IPS-18a (cell line): ENCODE results near the gene MRPL39.

ENCODE experiments used
- H3K27ac ChIP-seq: one replicate; pipeline ENCODE4 v1.5.1; 2013; ENCODE audit warnings: low read length
- H3K27me3 ChIP-seq: one replicate; pipeline ENCODE4 v1.6.1; 2013; ENCODE audit warnings: mild to moderate bottlenecking, low read length; ENCODE audit not compliant: control insufficient read depth, insufficient read depth
- H3K36me3 ChIP-seq: one replicate; pipeline ENCODE4 v1.6.1; 2013; ENCODE audit warnings: low read depth, low read length; ENCODE audit not compliant: control insufficient read depth
- H3K4me1 ChIP-seq: one replicate; pipeline ENCODE4 v1.6.1; 2013; ENCODE audit warnings: low read depth, low read length; ENCODE audit not compliant: control insufficient read depth
- H3K4me3 ChIP-seq: one replicate; pipeline ENCODE4 v1.5.1; 2013; ENCODE audit warnings: low read length
- H3K9ac ChIP-seq: one replicate; pipeline ENCODE4 v1.6.1; 2013; ENCODE audit warnings: mild to moderate bottlenecking, low read length, moderate library complexity
- H3K9me3 ChIP-seq: one replicate; pipeline ENCODE4 v1.6.1; 2013; ENCODE audit warnings: low read depth, low read length; ENCODE audit not compliant: control insufficient read depth

Gene MRPL39

DNA sequence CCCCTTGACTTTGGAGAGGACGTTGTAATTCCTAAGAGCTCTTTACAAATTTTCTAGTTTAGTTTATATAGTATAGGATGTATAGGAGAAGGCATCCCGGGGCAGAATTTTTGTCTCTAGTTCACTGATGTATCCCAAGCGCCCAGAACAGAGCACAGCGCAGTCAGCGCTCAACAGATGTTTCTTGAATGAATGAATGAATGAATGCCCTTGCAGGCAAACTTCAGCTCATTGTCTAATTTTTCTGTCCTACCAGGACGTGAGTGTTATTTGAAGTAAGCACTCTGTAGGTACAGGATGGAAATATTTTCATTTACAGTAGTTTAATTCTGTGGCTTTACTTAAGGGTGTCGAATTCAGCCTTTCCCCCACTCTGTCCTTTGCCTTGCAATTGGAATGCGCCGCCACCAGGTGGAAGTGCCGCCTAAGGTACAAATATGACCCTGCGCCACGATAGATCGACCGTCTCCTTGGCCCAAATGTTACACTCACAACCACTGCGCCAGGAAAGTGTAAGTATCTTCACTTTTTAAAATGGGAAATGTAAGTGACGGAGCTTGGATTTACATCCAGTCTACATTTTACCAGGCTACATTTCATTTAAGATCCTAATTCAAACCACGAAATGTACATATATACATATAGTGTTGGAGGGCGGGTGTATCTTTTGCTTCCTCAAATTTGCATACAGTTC, 910 bp upstream of the MRPL39 start:
- Histone ChIP-seq H3K4me1 (peaks cover 3% of the 10 kb centered on the region), H3K27me3 (no peaks in the 10 kb centered on the region), H3K9ac (peak overlapping the region; percentile 20), H3K27ac (no peak overlapping the region), H3K4me3 (peak overlapping the region; percentile 88), H3K9me3 (no peaks in the 10 kb centered on the region), H3K36me3 (peaks cover 18% of the 10 kb centered on the region)

DNA sequence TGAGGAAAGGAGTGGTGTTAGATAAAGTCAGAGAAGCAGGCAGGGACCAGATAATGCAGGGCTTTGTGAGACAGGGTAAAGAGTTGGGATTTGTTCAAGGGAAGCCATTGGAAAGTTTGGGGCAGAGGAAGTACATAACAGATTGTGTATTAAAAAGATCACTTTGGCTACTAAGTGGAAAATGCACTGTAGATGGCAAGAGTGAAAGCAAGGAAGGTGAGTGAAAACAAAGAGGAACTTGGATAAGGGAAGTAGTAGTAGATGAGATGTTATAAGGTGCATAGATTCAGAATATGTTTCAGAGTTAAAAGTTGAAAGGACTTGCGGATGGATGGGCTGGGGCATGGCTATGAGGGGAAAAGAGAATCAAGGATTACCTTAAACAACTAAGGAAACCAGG, 17.4 kb downstream of the MRPL39 start:
- no peak overlapping the region for H3K4me3 ChIP-seq
- H3K27me3 ChIP-seq = no peaks in the 10 kb centered on the region
- no peaks in the 10 kb centered on the region for H3K4me1 ChIP-seq
- H3K9me3 ChIP-seq = no peaks in the 10 kb centered on the region
- H3K9ac ChIP-seq = no peak overlapping the region
- H3K36me3 ChIP-seq = peaks cover 65% of the 10 kb centered on the region
- no peak overlapping the region for H3K27ac ChIP-seq

GRCh38 chr21:25586791-25587190, 20.5 kb downstream of the MRPL39 start:
- H3K27ac ChIP-seq = no peak overlapping the region
- H3K4me1 ChIP-seq = no peaks in the 10 kb centered on the region
- no peaks in the 10 kb centered on the region for H3K9me3 ChIP-seq
- H3K9ac ChIP-seq = no peak overlapping the region
- peaks cover 37% of the 10 kb centered on the region for H3K36me3 ChIP-seq
- no peak overlapping the region for H3K4me3 ChIP-seq
- no peaks in the 10 kb centered on the region for H3K27me3 ChIP-seq

GRCh38 chr21:25586326-25586725, 21.0 kb downstream of the MRPL39 start:
- Histone ChIP-seq H3K36me3 (peaks cover 34% of the 10 kb centered on the region), H3K4me3 (no peak overlapping the region), H3K27ac (no peak overlapping the region), H3K9me3 (no peaks in the 10 kb centered on the region), H3K4me1 (no peaks in the 10 kb centered on the region), H3K27me3 (no peaks in the 10 kb centered on the region), H3K9ac (no peak overlapping the region)

DNA sequence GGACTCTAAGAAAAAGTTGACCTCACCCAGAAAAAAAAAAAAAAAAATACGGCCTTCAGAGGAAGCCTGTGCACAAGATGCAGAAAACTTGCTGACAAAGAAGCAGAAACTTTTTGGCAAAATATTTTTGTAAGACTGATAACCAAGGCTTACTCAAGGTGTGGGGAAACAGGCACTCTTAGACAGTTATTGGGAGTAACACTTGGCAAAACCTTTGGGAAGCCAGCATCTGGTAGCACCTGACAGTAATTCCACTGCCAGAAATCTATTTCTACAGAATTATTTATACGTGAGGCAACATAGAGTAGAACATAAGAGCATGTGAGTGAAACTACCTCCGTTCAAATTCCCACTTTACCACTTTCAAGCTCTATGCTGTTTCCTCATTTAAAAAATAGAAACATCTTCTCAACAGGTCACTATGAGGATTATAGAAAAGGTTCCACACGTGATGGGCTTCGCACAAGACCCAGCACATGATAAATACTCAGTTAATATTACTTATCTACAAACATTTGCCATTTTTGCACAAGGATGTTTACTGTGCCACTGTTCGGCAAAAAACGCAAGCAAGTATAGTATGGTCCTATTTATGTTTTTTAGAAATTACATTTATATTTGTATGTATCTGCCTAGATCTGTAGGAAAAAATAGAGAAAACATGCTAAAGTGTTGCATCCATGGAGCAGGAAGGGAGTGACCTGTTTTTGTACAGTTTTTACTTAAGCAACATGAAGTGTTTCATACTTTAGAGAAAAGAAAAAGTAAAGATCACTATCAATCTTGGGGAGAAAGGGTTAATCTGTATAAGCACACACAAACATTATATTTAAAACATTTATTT, 22.2 kb downstream of the MRPL39 start:
- H3K4me1 ChIP-seq = no peaks in the 10 kb centered on the region
- no peak overlapping the region for H3K9ac ChIP-seq
- H3K9me3 ChIP-seq = no peaks in the 10 kb centered on the region
- no peak overlapping the region for H3K27ac ChIP-seq
- H3K27me3 ChIP-seq = no peaks in the 10 kb centered on the region
- H3K4me3 ChIP-seq = no peak overlapping the region
- H3K36me3 ChIP-seq = peaks cover 30% of the 10 kb centered on the region

GRCh38 chr21:25583370-25584130, 23.7 kb downstream of the MRPL39 start:
- Histone ChIP-seq H3K4me3 (no peak overlapping the region), H3K4me1 (no peaks in the 10 kb centered on the region), H3K9ac (no peak overlapping the region), H3K36me3 (peaks cover 22% of the 10 kb centered on the region), H3K9me3 (no peaks in the 10 kb centered on the region), H3K27ac (no peak overlapping the region), H3K27me3 (no peaks in the 10 kb centered on the region)

- H3K27ac ChIP-seq = no peak overlapping the region
- peaks cover 17% of the 10 kb centered on the region for H3K36me3 ChIP-seq
- no peaks in the 10 kb centered on the region for H3K9me3 ChIP-seq
- H3K27me3 ChIP-seq = no peaks in the 10 kb centered on the region
- H3K9ac ChIP-seq = no peak overlapping the region
- H3K4me1 ChIP-seq = no peaks in the 10 kb centered on the region
- H3K4me3 ChIP-seq = no peak overlapping the region
Observed at GRCh38 chr21:25582888-25583287, 24.4 kb downstream of the MRPL39 start.

DNA sequence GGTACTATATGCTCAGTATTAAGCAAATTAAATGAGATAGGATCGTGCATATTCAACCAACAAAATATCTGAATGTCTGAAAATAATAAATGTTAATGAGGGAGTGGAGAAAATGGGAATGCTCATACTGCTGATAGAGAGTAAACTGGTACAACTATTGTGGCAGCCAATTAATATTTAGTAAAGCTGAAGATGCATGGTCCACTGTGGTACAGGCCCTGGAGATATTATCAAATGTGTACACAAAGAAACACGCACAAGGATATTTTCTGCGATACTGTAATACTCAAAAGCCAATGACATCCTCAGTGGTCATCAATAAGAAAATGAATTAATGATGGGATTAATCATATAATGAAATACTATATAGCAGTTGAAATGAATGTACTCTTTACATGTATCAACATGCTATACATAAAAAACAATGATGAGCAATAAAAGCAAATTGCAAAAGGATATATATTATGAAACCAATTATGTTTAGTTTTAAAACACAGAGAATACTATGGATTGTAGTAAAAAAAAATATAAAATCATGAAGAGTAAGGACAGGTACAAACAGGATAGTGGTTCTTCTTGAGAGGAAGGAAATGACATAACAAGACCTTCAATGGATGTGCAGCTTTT, 25.0 kb downstream of the MRPL39 start:
- H3K27ac ChIP-seq = no peak overlapping the region

GRCh38 chr21:25581582-25581981, 25.7 kb downstream of the MRPL39 start:
- H3K9ac ChIP-seq = no peak overlapping the region
- H3K9me3 ChIP-seq = no peaks in the 10 kb centered on the region
- H3K4me3 ChIP-seq = no peak overlapping the region
- H3K27me3 ChIP-seq = no peaks in the 10 kb centered on the region
- H3K27ac ChIP-seq = no peak overlapping the region
- H3K36me3 ChIP-seq = peaks cover 9% of the 10 kb centered on the region
- H3K4me1 ChIP-seq = no peaks in the 10 kb centered on the region

More for the DNA sequence above, 25.0 kb downstream of the MRPL39 start:
- no peak overlapping the region for H3K9ac ChIP-seq
- no peaks in the 10 kb centered on the region for H3K27me3 ChIP-seq
- no peaks in the 10 kb centered on the region for H3K9me3 ChIP-seq
- peaks cover 13% of the 10 kb centered on the region for H3K36me3 ChIP-seq
- no peaks in the 10 kb centered on the region for H3K4me1 ChIP-seq
- H3K4me3 ChIP-seq = no peak overlapping the region

GRCh38 chr21:25580912-25581260, 26.4 kb downstream of the MRPL39 start:
- Histone ChIP-seq H3K4me1 (no peaks in the 10 kb centered on the region), H3K27ac (no peak overlapping the region), H3K9me3 (no peaks in the 10 kb centered on the region), H3K9ac (no peak overlapping the region), H3K4me3 (no peak overlapping the region), H3K36me3 (peaks cover 2% of the 10 kb centered on the region), H3K27me3 (no peaks in the 10 kb centered on the region)
